ENCODE results near the gene PRKACB.

Gene PRKACB

GRCh38 chr1:84159533-84160240, 15.6 kb downstream of the PRKACB start:
- peak; percentile 77 for DNase-seq

- no peak for DNase-seq
These were observed 18.2 kb downstream of the PRKACB start for GRCh38 chr1:84162295-84162694.

- no peak for DNase-seq
These were observed 19.3 kb downstream of the PRKACB start for GRCh38 chr1:84163123-84163931.

- no peak for DNase-seq
These were observed 20.1 kb downstream of the PRKACB start for GRCh38 chr1:84164161-84164560.

- no peak for DNase-seq
These were observed 20.5 kb downstream of the PRKACB start for GRCh38 chr1:84164567-84165021.

- DNase-seq: peak; percentile 37
These were observed 21.5 kb downstream of the PRKACB start for GRCh38 chr1:84165601-84166000.

- DNase-seq: no peak
These were observed 22.7 kb downstream of the PRKACB start for GRCh38 chr1:84166797-84167196.

- no peak for DNase-seq
These were observed 24.7 kb downstream of the PRKACB start for GRCh38 chr1:84168783-84169182.

GRCh38 chr1:84170171-84170570, 26.1 kb downstream of the PRKACB start:
- DNase-seq: no peak

- no peak for DNase-seq
These were observed 27.4 kb downstream of the PRKACB start for GRCh38 chr1:84171481-84171880.

- DNase-seq: no peak
These were observed 30.0 kb downstream of the PRKACB start for GRCh38 chr1:84174051-84174556.

- no peak for DNase-seq
These were observed 37.4 kb downstream of the PRKACB start for GRCh38 chr1:84181350-84182005.

- no peak for DNase-seq
These were observed 46.4 kb downstream of the PRKACB start for GRCh38 chr1:84190455-84190854.

- DNase-seq: no peak
These were observed 48.6 kb downstream of the PRKACB start for GRCh38 chr1:84192681-84193080.

GRCh38 chr1:84198832-84199231, 54.8 kb downstream of the PRKACB start:
- DNase-seq: no peak

- DNase-seq: no peak
These were observed 55.2 kb downstream of the PRKACB start for GRCh38 chr1:84199257-84199656.

GRCh38 chr1:84202126-84202525, 58.1 kb downstream of the PRKACB start:
- DNase-seq: peak; percentile 68

- no peak for DNase-seq
These were observed 62.3 kb downstream of the PRKACB start for GRCh38 chr1:84206375-84206774.

- DNase-seq: no peak
These were observed 64.9 kb downstream of the PRKACB start for GRCh38 chr1:84208935-84209334.

GRCh38 chr1:84214115-84214956, 70.3 kb downstream of the PRKACB start:
- no peak for DNase-seq

- DNase-seq: no peak
These were observed 73.2 kb downstream of the PRKACB start for GRCh38 chr1:84217239-84217638.

- no peak for DNase-seq
These were observed 79.8 kb downstream of the PRKACB start for GRCh38 chr1:84223751-84224432.
